Measurements from ENCODE around the gene PFKFB4. TPM values are rescaled to one million over a fixed set of nuclear protein-coding genes. Genes with fewer than 3 reads are reported as not detected.
A peak's percentile ranks its signal among the peaks of the same experiment; 100 is the strongest.

The PFKFB4 gene
- total and polyA plus RNA-seq, 10 donors = 2.0 to 43.1 (median 19.4) TPM

DNA sequence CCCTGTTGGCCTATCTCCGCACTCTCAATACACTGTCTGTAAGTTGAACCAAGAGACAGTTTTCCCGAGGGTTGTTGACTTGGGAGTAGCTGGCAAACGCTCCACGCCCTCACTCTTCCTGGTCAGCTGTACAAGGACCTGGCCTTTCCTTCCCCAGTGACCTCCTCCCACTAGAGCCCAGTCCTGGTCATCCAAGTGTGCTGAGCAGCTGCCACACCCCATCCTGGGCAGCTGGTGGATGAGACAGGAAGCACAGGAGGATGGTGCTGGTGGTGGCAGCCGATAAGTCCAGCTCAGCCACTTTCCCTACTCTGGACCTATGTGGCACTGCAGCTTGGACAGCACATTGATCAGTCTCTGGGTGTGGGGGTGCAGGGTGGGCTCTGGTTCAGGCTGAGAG is 19.8 kb downstream of the PFKFB4 start:
- Histone ChIP-seq H3K4me1 (peaks cover 0 to 59% (median 9%) of the 10 kb centered on the region in 6 donors), H3K4me3 (no peak overlapping the region), H3K27ac (peak overlapping the region in 5 of 8 donors; percentile 46 to 84 (median 68)), H3K9me3 (no peaks in the 10 kb centered on the region), H3K36me3 (peaks cover 0 to 76% (median 7%) of the 10 kb centered on the region in 6 donors), H3K27me3 (replicated peaks in 1 of 7) (no peaks in the 10 kb centered on the region)
- 67 to 95% (median 81%) methylated on average over 3 to 5 of the region's 5 CpGs for WGBS, 5 donors
- TF ChIP-seq CTCF (IDR thresholded peaks at IDR 0.05 in 8 of 11, conservative IDR thresholded peaks at IDR 0.05 in 3 of 11) = no peak
- TF ChIP-seq POLR2A (IDR thresholded peaks at IDR 0.05) = no peak
- TF ChIP-seq POLR2AphosphoS5 (IDR thresholded peaks at IDR 0.05) = peak; percentile 56 to 81 (median 77)
- no peak for DNase-seq
- intact Hi-C loops (cut with DNase I; ENCODE audit: low total_unique reads) = loop anchor here (2.0 kb wide), 1 partner anchor 48 kb away; no protein-coding TSS in a partner anchor

DNA sequence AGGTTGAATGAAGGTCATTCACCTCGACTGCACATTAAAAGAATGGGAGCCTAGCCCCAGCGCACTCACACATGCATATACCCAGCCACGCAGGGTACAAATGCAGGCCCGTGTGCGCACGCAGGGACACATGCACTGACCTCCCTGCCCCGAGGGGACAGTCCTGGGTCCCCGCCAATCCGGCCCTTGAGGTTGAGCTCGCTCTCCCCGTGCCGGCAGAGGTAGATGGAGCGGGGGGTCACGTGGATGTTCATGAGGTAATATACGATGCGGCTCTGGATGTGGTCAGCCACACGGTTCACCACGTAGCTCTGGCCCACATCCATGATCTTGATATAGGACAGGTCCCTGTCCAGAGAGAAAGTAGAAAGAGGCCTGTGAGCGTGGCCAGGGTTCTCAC is 20.5 kb downstream of the PFKFB4 start:
- H3K27me3 ChIP-seq (replicated peaks in 1 of 7) = no peaks in the 10 kb centered on the region
- no peak overlapping the region for H3K4me3 ChIP-seq
- peaks cover 0 to 73% (median 7%) of the 10 kb centered on the region in 6 donors for H3K36me3 ChIP-seq
- H3K9me3 ChIP-seq = no peaks in the 10 kb centered on the region
- no peak for DNase-seq
- intact Hi-C loops (cut with DNase I; ENCODE audit: low total_unique reads) = loop anchor here (2.0 kb wide), 1 partner anchor 47 kb away; no protein-coding TSS in a partner anchor
- 83 to 91% (median 88%) methylated on average over 16 to 19 of the region's 19 CpGs for WGBS, 5 donors
- TF ChIP-seq POLR2AphosphoS5 (IDR thresholded peaks at IDR 0.05) (peak in 1 of 3 donors; percentile 38), CTCF (IDR thresholded peaks at IDR 0.05 in 8 of 11, conservative IDR thresholded peaks at IDR 0.05 in 3 of 11) (no peak), POLR2A (IDR thresholded peaks at IDR 0.05) (no peak)
- H3K27ac ChIP-seq = peak overlapping the region in 6 of 8 donors; percentile 5 to 84 (median 68)
- peaks cover 0 to 64% (median 9%) of the 10 kb centered on the region in 6 donors for H3K4me1 ChIP-seq

- Histone ChIP-seq H3K27me3 (replicated peaks in 1 of 7) (no peaks in the 10 kb centered on the region), H3K4me1 (peaks cover 0 to 64% (median 9%) of the 10 kb centered on the region in 6 donors), H3K27ac (peak overlapping the region in 3 of 8 donors; percentile 67 to 84 (median 74)), H3K4me3 (no peak overlapping the region), H3K9me3 (no peaks in the 10 kb centered on the region), H3K36me3 (peaks cover 0 to 67% (median 7%) of the 10 kb centered on the region in 6 donors)
- DNase-seq = no peak
- 90 to 94% (median 92%) methylated on average over 3 to 4 of the region's 4 CpGs for WGBS, 5 donors
- TF ChIP-seq POLR2A (IDR thresholded peaks at IDR 0.05) (no peak), POLR2AphosphoS5 (IDR thresholded peaks at IDR 0.05) (no peak), CTCF (IDR thresholded peaks at IDR 0.05 in 8 of 11, conservative IDR thresholded peaks at IDR 0.05 in 3 of 11) (no peak)
- intact Hi-C loops (cut with DNase I; ENCODE audit: low total_unique reads) = no loop called here
Measured at GRCh38 chr3:48535578-48535977, 21.0 kb downstream of the PFKFB4 start.

DNA sequence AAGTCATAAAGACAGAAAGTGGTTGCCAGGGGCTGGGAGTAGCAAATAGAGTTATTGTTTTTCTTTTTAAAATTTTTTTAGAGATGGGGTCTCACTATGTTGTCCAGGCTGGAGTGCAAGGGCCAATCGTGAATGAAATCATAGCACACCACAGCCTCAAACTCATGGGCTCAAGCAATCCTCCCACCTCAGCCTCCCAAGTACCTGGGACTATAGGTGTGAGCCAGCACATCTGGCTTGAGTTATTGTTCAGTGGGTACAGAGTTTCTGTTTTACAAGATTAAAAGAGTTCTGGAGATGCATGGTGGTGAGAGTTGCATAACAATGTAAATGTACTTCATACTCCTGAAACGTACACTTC is 23.6 kb downstream of the PFKFB4 start:
- 68 to 94% (median 74%) methylated on average over 2 of the region's 2 CpGs for WGBS, 5 donors

More for the DNA sequence above, 23.6 kb downstream of the PFKFB4 start:
- no peak for TF ChIP-seq CTCF (IDR thresholded peaks at IDR 0.05 in 8 of 11, conservative IDR thresholded peaks at IDR 0.05 in 3 of 11)
- no peak for TF ChIP-seq POLR2AphosphoS5 (IDR thresholded peaks at IDR 0.05)
- no peak for TF ChIP-seq POLR2A (IDR thresholded peaks at IDR 0.05)
- peak overlapping the region in 5 of 8 donors; percentile 17 to 84 (median 48) for H3K27ac ChIP-seq
- H3K36me3 ChIP-seq = peaks cover 0 to 42% (median 7%) of the 10 kb centered on the region in 6 donors
- peaks cover 0 to 76% (median 15%) of the 10 kb centered on the region in 6 donors for H3K4me1 ChIP-seq
- no peak for DNase-seq
- intact Hi-C loops (cut with DNase I; ENCODE audit: low total_unique reads) = no loop called here
- no peaks in the 10 kb centered on the region for H3K27me3 ChIP-seq (replicated peaks in 1 of 7)
- H3K9me3 ChIP-seq = no peaks in the 10 kb centered on the region
- H3K4me3 ChIP-seq = no peak overlapping the region

Data from spleen (tissue), 11 donors.